Epidermal melanocyte (primary cell): ENCODE results near the gene VPS37C.
A peak's percentile ranks its signal among the peaks of the same experiment; 100 is the strongest.

ENCODE experiments used
- DNase-seq: peaks from one replicate; pipeline ENCODE4 v3.0.0; 2011; ENCODE audit warnings: low spot score; ENCODE audit not compliant: insufficient read length

Gene VPS37C

DNA sequence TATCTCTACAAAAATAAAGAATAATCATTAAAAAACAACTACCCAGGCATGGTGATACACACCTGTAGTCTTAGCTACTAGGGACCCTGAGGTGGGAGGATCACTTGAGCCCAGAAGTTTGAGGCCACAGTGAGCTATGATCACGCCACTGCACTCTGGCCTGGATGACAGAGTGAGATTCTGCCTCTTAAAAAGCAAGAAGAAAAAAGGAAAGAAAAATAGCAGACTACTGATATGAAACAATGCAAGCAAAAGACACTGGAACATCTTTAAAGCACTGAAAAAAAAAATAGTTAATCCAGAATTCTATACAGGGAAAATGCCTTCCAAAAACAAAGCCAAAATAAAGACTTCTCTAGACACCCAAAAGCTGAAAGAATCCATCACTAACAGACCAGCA is 5.9 kb downstream of the VPS37C start:
- DNase-seq: no peak

DNA sequence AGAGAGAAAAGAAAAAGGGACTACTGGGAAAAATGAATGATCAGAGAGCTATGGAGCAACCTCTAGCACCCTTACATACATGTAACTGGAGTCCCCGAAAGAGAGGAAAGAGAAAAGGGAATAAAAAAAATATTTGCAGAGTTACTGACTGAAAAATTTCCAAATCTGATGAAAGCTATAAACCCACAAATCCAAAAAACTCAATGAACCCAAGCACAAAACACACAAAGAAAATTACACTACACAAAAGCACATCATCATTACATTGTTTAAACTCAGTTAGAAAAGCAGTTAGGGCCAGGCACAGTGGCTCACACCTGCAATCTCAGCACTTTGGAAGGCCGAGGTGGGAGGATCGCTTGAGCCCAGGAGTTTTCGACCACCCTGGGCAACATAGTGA is 6.7 kb downstream of the VPS37C start:
- DNase-seq: no peak

- no peak for DNase-seq
Measured at GRCh38 chr11:61153593-61154095, 7.6 kb downstream of the VPS37C start.

- DNase-seq: peak; percentile 49
Measured at GRCh38 chr11:61152816-61153592, 8.2 kb downstream of the VPS37C start.

GRCh38 chr11:61151545-61152252 is 9.5 kb downstream of the VPS37C start:
- DNase-seq: no peak

- no peak for DNase-seq
Measured at GRCh38 chr11:61150706-61151544, 10.3 kb downstream of the VPS37C start.

DNA sequence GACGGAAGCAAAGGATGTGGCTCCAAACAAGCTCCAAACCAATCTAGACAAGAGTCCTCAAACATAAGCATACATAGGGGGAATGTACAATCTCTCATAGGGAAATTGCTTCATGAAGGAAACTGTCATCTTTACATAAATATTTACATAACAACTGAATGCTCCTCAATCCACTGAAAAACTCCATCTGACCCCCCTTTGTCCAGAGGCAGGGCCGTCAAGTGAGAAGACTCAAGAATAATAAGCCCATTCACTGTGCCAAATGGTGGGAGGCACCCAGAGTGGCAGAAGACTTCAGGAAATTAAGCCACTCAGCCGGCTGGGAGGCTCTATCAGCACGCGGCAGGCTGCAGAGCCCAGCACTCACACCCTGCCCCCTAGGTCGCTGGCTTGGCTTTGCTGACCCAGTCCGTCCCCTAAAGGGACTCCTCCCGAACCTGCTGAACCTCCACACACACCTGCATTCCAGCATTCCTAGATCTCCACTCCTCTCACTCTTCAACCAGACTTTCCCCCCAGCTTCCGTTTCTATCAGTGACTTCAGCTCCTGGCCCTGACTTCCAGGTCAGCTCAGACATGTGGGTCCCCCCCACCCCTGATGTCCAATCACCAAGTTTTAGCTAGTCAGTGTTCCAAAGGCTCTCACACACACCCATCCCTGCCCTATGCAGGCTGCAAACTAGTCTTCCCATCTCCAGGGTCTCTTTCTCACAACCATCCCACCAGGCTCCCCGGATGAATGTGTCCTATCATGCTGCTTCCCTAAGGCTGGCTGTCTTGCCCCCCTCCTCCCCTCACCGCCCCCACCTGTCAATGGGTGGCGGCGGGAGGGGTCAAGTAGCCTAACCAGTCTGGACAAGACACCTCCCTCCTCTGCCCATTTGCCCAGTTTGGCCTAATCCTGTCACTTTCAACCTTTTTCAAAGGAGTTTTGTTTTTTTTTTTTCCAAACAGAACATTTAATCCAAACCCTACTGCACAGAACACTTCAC is 11.3 kb downstream of the VPS37C start:
- peak; percentile 77 for DNase-seq

DNA sequence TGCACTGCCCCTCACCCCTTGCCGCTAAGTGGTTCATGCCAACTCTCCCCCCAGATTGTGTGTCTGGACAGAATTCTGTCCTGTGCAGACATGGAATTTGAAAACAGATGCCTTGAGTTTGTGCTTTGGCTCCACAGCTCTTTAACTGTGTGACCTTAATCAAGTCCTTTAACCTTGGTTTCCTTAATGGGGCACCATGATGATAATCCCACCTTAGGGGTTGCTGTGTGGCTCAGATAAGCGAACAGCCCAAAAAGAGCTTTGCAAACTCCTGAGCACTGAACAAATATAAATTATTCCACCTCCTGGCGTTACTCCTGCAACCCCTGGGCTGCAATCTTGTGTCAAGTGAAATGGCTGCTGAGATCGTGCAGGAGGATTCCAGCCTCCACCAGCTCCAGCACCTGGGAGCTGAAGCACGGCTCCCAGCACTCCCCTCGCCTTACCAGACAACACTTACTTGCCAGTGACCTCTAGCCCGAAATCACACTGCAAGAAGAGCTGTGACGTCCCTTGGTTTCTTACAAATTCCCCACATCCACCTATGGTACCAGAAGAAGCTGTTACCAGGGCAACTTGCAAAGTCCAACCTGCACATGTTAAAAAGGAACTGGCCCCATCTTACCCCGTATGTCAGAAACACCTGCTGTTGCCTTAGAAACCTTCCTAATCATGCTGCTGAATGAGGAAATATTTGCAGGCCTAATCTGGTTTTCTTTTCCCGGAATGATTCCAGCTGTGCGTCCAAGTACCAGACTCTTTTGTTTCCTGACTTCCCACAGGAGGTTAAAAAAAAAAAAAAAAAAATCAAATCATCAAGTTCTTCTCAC is 13.2 kb downstream of the VPS37C start:
- DNase-seq: peak; percentile 11

DNA sequence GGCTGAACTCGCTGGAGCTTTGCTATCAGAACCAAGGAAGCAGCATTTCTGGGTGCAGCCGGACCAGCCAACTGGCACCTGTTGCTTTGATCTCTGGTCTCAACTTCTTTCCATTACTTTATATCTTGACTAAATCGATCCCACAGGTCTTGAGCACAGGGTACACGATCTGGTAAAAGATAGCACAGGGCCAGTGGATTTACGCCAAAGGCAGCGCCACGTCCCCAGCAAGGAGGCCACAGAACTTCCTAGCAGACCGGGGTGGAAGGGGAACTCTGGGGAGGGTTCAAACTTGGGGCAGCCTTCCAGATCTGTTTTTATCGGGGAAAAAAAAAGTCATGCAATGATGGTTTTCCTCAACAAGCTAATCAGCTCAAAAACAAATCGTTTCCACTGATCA is 14.0 kb downstream of the VPS37C start:
- DNase-seq: peak; percentile 7

GRCh38 chr11:61146416-61146815 is 14.8 kb downstream of the VPS37C start:
- peak; percentile 7 for DNase-seq

GRCh38 chr11:61145228-61146005 is 15.8 kb downstream of the VPS37C start:
- no peak for DNase-seq

DNA sequence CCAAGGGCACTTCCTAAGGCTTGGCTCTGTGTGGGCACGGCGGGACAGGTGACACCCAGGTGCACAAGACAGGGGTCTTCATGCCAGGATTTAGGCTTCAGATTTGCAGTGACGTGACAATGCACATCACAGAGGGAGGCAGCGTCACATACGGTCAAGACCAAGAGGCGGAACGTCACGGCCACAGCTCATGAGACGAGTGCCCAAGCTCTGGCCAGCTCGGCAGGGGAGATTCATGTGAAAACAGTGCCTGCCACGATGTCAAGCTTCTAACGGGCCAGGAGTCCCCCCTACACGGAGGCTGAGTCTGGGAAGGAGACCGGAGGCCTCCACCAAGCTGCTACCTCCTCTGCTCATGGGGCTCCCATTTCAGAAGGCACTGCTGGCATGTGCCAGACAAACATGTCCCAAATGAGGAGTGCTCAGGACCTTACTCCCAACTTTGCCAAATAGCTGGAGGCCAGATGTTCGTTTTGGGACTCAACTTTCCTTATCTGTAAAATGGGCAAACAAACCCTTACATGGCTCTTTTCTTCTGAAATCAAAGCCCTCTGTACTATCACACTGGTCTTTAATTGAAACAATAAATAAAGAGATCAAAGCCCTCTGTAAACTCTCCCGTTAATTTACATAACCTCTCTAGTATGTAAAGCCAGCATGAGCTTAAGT is 16.6 kb downstream of the VPS37C start:
- DNase-seq: peak; percentile 6

DNA sequence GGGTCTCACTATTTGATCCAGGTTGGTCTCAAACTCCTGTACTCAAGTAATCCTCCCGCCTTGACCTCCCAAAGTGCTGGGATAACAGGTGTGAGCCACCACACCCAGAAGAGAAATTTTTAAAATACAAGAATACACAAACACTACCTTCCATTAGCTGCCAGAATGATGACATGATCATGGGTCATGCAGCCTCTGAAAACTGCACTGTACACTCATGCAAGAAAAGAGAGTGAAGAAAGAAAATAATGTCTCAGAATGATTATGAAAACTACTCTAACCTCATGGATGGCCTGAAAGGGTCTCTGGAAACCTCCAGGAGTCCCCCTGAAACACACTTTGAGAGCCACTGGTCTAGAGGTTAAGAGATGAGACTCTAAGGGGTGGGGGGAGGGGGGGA is 18.8 kb downstream of the VPS37C start:
- peak; percentile 1 for DNase-seq

GRCh38 chr11:61141601-61142028 is 19.6 kb downstream of the VPS37C start:
- DNase-seq: no peak

- peak; percentile 4 for DNase-seq
Measured at GRCh38 chr11:61140416-61140815, 20.8 kb downstream of the VPS37C start.

DNA sequence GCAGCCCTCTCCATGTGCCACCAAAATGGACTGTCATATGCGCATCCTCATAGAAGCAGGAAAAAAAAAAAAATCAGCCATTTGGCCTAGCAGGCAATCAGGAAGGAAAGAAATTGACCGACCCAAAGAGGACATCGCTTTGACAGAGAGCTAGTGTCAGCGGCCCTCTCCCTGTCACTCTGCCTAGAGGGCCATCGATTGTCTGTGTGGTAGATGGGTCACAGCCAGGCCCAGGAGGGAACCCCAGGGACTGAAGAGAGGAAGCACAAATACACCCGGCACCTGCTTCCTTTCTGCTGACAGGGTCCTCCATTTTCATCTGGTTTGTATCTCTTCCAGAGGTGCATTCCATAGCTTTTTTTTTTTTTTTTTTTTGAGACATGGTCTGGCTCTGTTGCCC is 21.8 kb downstream of the VPS37C start:
- no peak for DNase-seq

- no peak for DNase-seq
Measured at GRCh38 chr11:61138935-61139334, 22.3 kb downstream of the VPS37C start.

- DNase-seq: no peak
Measured at GRCh38 chr11:61134801-61135257, 26.4 kb downstream of the VPS37C start.
